ENCODE results near the gene OR10H2.
"Not testable (repeated sequence)": the region's sequence is repeated elsewhere in the genome, so short reads cannot be mapped to it uniquely, and the experiment has no call there.

Gene OR10H2, protein sequence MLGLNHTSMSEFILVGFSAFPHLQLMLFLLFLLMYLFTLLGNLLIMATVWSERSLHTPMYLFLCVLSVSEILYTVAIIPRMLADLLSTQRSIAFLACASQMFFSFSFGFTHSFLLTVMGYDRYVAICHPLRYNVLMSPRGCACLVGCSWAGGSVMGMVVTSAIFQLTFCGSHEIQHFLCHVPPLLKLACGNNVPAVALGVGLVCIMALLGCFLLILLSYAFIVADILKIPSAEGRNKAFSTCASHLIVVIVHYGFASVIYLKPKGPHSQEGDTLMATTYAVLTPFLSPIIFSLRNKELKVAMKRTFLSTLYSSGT

DNA sequence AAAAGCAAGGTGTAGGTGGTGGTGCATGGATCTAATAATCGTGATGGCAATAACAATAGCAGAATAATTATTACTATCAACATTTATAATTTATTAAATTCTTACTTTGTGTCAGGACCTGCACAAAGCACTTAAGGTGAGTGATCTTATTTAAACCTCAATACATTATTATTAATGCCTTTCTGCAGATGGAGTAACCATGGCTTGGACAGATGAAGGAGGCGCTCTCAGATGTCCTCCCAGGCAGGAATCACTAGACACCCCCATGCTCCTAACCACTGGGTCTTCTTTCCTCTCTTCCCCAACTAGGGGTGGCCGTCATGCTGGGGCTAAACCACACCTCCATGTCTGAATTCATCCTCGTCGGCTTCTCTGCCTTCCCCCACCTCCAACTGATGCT lies at the start of gene OR10H2:
Gene OR10H2, plus strand, starts transcription at position 301 of the 400 bp plus-strand sequence. Its CDS starts 20 bp downstream, at position 321.
- DNase-seq (ENCODE audit: low read depth), result no peak

DNA sequence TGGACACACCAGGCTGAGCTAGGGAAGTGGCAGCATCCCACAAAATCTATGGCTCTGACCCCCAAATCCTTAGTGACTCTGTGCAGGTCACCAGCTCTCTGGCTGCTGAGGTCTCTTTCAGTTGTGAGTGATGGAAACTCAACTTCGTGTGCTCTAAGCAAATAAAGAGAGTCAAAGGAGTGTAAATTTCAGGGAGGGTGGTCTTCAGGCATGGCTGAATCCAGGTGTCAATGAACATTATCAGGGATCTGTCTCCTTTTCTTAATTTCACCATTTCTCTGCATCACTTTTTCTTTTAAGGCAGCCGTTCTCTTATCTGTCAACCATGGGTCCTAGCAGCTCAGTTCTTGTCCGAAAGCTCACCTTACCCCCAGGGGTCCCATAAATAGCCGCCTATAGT lies 48.7 kb upstream of the OR10H2 start:
- DNase-seq (ENCODE audit: low read depth), result no peak

DNA sequence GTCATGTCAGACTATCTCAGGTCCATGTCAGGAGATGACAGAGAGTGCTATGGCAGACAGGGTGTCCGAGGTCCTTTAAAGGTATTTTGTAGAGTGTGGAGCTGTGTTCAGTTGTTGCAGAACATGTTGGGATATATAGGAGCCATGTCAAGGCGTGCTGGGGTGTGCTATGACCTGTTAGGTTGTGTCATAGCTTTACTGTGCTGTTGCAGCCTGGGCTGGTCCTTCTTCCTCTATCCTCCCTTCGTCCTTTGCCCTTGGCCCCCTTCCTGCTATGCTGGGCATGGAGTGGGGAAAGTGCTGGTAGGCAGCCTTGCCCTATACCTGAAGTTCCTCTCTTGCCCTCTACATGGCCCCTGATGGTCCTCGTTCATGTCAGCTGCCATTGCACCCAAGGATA lies 48.0 kb upstream of the OR10H2 start:
- not testable (repeated sequence) for DNase-seq (ENCODE audit: low read depth)

DNA sequence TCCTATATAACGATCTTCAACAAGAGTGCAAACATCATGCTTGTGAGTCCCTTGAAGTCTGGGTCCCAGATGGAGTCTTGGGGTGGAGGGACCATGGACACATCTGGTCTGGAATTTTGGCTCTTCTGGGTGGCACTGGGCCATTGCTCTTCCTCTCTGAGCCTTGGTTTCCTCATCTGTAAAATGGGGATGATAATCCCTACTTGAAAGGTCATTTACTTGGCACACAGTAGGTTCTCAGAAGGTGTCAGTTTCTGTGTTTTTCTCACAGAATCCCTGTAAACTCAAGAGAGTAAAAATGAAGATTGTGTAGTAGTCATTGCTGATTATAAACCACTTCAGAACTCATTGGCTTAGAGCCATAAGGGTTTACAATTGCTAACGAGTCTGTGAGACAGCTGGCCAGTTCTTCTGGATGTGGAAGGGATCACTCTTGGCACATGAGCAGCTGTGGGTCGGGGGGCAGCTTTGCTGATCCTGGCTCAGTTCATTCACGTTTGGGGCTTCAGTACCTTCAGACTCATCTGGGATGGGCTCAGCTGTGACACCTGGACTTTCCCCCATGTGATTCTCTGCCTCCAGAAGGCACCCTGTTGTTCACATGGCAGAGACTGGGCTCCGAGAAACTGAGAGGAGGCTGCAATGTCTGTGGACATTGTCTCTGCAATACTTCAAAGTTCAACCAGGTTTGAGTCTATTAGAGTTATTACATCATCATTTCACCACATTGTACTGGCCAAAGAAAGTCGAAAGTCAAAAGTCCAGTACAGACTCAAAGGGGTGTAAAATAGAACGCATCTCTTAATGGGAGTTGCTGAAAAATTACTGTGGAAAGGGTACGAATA lies 47.1 kb upstream of the OR10H2 start:
- DNase-seq (ENCODE audit: low read depth), result no peak

DNA sequence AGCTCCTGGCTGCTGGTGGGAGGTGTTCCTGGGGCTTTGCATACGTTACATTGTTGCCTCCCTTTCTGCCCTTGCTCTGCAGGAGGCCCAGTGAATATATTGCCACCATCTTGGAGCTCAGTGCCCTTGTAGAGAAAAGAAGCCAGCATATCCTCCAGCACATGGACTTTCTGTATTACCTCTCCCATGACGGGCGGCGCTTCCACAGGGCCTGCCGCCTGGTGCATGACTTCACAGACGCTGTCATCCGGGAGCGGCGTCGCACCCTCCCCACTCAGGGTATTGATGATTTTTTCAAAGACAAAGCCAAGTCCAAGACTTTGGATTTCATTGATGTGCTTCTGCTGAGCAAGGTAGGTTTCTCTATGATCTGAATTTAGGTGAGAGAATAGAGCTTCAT lies 44.4 kb upstream of the OR10H2 start:
- no peak for DNase-seq (ENCODE audit: low read depth)

DNA sequence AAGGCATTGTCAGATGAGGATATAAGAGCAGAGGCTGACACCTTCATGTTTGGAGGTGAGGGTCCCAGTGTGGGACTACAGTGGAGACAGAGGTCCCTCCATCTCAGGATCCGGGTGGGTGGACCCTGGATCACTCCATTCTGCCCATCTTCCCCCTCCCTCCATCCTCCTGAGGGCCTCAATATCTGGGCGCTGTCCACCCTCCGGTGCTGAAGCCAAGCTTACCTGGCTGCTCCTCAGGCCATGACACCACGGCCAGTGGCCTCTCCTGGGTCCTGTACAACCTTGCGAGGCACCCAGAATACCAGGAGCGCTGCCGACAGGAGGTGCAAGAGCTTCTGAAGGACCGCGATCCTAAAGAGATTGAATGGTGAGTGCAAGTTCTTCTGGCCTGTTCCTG lies 43.0 kb upstream of the OR10H2 start:
- no peak for DNase-seq (ENCODE audit: low read depth)

DNA sequence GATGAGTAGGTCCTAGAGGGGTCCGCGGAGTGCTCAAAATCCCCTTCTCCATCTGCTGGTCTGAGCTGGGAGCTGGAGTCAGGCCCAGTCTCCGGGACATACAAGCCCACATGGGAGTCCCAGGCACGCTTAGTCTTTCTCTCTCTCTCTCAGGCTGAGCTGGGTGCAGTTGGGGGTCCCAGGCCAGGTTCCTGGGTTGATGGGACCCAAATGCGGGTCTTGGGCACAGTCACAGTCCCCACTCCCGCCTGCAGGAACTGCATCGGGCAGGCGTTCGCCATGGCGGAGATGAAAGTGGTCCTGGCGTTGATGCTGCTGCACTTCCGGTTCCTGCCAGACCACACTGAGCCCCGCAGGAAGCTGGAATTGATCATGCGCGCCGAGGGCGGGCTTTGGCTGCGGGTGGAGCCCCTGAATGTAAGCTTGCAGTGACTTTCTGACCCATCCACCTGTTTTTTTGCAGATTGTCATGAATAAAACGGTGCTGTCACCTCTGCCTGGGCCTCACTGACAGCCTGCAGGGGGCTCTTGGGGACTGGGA lies 31.1 kb upstream of the OR10H2 start:
- no peak for DNase-seq (ENCODE audit: low read depth)

DNA sequence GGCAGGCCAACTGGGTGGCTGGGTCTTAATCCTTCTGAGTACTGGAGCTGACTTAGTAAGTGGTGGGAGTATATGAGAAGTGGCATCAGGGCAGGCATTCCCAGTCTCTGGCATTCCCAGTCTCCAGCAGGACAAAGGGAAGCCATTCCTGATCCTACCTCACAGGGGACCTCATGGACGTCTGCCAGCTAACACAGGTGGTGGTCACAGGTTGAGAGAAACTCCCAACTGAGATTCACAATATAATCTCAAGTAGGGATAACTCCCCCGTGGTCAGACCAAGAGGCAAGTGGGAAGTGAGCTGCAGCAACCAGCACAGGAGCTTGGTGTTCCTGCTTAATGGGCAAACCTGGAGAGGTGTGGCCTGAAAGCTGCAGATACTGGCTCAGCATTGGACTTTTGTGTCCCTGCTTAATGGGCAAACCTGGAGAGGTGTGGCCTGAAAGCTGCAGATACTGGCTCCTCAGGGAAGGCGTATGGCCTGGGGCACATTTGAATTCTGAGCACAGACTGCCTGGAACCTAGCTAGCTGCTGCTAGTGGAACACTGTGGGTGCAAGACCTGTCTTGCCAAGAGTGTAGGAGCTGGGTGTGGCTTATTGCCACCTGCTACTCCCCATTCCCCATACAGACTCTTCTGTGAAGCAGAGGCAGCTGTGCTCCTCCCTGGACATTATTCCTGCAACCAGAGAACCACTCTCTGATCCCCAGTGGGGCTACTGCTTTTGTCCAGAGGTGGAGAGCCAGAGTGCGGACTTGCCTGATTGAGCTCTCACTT lies 25.9 kb upstream of the OR10H2 start:
- DNase-seq (ENCODE audit: low read depth), result no peak

DNA sequence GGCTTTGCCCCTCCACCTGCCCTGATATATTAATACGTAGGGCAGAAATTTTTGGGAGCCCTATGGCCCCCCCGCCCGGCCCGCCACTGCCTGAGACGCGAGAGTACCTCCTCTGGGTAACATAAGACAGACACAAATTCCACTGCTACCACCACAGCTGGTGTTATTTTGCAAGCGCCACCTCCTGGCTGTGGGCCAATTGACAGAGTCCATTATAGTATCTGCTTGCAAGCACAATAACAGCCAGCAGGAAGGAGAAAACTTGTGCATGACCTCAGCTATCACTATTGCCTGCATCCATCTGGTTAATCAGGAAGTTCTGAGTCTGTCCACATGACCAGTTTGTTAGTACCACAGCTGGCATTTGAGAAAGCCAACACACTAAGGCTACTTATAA lies 25.3 kb upstream of the OR10H2 start:
- DNase-seq (ENCODE audit: low read depth), result no peak

DNA sequence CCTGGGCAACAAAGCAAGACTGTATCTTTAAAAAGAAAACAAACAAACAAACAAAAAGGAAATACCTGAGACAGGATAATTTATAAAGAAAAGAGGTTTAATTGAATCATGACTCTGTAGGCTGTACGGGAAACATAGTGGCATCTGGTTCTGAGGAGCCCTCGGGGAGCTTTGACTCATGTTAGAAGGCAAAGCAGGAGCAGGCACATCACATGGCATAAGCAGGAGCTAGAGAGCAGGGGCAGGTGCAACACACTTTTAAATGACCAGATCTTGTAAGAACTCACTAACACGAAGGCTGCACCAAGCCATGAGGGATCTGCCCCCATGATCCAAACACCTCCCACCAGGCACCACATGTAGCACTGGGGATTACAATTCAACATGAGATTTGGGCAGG lies 13.2 kb upstream of the OR10H2 start:
- no peak for DNase-seq (ENCODE audit: low read depth)

DNA sequence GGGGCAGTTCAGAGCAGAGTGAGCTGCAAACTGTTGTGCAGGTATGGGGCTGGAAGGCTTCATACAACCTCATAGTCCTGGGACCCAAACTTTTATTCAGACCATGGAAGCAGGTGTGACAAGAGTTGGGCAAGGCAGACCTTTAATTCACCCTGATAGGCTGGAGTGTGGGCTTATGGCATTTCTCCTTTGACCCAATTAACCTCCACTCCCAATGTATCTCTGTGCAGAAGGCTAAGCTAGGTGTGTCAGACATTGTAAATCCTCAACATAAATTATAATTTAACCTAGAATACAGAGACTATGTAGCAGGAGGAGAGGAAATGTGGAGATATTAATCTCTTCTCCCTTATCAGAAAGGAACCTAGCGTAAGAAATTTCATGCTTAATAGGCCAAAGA lies 12.2 kb upstream of the OR10H2 start:
- no peak for DNase-seq (ENCODE audit: low read depth)

DNA sequence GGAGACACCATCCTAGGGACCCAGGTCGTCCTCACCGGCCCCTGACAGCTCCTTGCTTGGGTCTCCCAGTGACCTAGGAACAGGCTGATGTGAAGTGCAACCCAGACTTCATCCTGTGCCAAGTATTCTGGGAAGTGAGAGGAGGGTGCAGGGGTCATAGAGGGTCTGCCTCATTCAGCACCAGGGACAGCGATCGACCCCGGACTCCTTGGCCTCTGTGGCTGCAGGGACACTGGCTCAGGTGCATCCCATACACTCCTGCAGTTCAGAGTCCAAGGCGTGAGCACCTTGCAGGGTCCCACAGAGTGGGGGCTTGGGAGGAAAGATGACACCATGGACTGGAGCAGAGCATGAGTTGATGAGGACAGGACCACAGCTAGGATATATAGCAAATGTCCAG lies 10.0 kb upstream of the OR10H2 start:
- no peak for DNase-seq (ENCODE audit: low read depth)

DNA sequence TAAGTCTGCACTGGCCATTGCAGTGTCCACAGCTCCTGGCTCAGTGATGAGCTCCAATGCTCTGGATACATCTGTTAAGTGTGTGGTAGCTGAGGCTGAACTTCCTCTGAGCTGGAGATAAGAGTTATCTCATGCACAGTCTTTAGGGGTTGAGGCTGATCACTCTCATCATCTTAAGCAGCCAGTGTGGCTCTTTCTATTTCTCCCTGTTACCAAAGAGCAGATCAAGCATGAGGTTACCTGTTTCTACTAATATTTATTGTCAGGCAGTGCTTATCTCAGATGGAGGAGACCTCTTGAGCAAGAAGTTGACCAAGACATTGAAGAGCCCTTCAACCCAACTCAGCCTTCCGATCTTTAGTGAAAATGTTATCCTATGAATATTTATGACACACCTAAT lies 6.6 kb upstream of the OR10H2 start:
- DNase-seq (ENCODE audit: low read depth), result no peak

DNA sequence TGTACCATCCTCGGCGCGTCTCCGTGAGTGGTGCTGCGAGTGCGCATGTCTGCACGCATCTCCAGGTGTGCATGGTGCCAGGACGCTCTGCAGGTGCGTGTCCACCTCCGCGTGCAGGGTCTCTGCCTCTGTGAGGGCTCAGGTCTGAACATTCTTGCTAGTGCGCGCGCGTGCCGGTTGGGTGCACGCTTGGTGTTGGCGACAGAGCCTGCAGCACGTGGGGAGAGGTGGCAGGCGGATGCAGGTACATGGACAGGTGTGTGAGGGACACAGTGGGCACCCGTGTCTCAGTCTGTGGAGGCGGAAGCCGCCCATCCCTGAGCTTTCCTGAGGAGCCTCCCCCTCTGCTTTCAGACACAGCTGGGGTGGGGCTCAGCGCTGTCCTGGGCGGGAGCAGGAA lies 4.9 kb upstream of the OR10H2 start:
- no peak for DNase-seq (ENCODE audit: low read depth)

DNA sequence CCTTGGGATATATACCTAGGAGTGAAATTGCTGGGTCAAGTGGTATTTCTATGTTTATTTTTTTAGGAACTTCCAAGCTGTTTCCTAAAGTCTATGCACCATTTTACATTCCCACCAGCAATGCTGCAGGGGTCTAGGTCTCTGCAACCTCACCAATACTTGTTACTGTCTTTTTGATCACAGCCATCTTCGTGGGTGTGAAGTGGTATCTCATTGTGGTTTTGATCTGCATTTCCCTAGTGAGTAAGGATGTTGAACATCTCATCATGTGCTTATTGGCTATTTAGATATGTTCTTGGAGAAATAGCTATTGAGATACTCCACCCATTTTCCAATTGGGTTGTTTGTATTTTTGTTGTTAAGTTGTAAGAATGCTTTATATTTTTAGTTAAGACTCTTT lies 2.7 kb downstream of the OR10H2 start:
- DNase-seq (ENCODE audit: low read depth), result no peak

DNA sequence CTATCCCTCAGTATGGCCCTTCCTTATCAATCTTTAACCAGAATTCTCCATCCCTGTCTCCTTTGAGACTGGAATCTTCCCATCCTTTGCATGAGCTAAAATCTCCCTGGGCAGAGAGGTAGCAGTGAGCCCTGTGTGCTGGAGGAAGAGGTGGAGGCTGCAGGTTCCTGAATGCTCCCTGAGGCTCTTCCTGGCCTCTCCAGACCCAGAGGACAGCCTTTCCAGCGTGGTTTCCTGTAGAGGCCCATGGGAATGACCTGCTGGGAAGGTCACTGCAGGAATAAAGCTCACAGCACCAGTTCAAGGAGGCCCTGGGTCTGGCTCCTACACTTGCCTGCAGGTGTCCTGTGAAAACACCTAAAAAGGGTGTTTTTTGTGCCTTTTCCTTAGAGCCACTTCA lies 4.6 kb downstream of the OR10H2 start:
- no peak for DNase-seq (ENCODE audit: low read depth)

DNA sequence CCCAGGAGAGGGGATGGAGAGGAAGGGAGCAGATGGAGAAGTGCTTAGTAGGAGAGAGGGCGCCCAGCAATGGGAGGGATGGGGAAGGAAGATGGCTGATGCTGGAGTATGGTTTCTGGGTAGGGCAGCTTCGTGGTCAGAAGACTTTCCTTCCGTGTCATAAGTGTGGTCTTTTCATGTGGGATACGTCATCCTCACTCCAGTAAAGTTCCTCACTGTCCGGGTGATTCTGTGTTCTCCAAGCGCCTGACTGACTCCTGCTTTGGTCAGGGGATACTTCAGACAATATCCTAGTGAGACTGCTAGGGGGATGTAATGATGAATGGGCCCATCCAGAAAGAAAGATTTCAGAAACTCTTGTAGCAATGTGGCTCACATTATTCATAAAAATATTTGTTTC lies 6.1 kb downstream of the OR10H2 start:
- DNase-seq (ENCODE audit: low read depth), result no peak

DNA sequence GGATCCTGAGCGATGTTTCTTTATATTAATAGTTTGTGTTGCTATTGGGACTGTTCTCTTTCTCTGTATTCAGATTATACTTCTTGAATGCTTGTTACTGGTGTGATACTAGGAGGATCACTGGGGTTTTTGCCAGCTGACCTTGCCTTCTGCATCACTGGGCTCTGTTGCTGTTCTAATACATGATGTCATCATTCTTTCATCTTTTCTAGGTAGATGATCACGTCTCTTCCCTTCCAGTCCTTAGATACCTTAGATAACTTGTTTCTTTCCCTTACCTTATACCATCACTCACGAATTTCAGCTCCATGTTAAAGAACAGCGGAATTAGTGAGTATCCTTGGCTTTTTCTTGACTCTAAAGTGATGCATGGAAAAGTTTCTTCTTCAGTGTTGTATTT lies 9.9 kb downstream of the OR10H2 start, which contains the start of gene OR10H3:
Gene OR10H3, plus strand, starts transcription at position 264 of the 400 bp plus-strand sequence. CDS start 3,408 bp downstream, outside the sequence.
- DNase-seq (ENCODE audit: low read depth), result no peak

DNA sequence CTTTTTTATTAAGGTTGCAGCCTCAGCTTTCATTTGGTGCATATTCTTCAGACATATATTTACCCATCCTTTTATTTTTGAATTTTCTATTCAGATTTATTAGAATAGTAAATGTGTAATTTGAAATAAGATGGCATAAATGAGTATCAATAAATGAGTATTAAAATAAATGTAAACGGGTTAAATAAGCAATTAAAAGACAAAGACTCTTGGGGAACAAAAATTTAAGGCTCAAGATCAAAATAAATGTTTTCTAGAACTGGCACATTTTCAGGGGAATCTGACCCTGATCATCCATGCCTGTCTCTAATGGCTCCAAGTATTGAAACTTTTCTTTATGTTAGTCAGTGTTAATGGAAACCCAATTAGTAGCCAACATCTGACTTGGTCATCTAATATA lies 13.0 kb downstream of the OR10H2 start:
- no peak for DNase-seq (ENCODE audit: low read depth)

DNA sequence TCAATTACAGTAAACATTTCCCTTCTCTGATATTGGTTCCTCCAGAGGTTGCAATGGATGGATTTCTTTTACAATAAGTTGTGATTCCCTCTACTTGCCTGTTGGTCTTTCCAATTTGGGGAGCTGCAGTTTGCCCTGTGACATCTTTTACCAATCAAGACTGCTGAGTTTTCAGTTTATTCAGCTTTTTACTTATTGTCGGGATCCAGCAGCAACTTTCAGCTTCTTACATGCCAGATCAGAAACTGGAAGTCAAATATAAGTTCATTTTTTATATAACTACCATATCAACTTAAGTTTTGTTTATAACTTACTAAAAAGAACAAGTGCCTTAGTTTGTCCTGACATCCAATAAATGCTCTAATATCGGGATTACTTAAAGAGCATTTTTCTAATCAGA lies 20.4 kb downstream of the OR10H2 start:
- DNase-seq (ENCODE audit: low read depth), result no peak

DNA sequence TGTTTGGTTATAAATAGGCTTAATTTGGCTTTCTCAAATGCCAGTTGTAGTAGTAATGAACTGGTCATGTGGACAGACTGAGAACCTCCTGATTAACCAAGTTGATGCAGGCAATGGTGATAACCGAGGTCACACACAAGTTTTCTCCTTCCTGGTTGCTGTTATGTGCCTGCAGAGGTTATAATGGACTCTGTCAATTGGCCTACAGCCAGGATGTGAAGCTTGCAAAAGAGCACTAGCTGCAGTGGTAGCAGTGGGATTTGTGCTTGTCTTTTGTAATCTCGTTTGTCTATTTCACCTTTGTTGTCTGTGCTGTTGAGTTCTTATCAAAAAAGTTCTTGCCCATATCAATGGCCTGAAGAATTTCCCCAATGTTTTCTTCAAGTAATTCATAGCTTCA lies 30.6 kb downstream of the OR10H2 start:
- DNase-seq (ENCODE audit: low read depth), result no peak

DNA sequence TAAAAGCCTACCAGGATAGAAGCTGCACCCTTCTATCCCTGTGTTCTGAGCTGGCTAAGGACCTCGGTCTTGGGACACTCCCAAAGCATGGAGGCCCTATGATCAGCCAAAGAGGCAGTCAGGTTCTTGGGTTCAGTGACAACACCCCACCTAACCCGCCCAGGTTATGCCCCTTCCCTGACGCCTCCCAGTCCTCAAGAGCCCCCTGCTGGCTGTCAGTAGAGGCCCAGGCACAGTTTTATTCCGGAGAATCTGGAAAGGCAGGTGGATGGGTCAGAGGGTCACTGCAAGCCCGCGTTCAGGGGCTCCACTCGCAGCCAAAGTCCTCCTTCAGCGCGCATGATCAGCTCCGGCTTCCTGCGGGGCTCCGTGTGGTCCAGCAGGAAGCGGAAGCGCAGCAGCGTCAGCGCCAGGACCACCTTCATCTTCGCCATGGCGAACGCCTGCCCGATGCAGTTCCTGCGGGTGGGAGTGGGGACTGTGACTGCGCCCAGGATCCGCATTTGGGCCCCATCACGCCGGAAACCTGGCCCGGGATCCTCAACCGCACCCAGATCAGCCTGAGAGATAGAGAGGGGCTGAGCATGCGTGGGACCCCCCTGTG lies 32.2 kb downstream of the OR10H2 start:
- no peak for DNase-seq (ENCODE audit: low read depth)
